Activated naive CD8-positive, alpha-beta T cell treated with anti-CD3 and anti-CD28 coated beads for 36 hours (primary cell): ENCODE measurements around the gene VIPR2. TPM values are rescaled to one million over a fixed set of nuclear protein-coding genes. Genes with fewer than 3 reads are reported as not detected.
"Not testable (repeated sequence)": the region's sequence is repeated elsewhere in the genome, so short reads cannot be mapped to it uniquely, and the experiment has no call there.

Experiments used
- DNase-seq: peaks from one replicate; pipeline ENCODE4 v3.0.0; 2021
- H3K27ac Mint-ChIP-seq: one replicate; pipeline ENCODE4 v1.8.0; 2022; ENCODE audit warnings: mild to moderate bottlenecking, moderate library complexity, mixed read lengths
- H3K27me3 Mint-ChIP-seq: one replicate; pipeline ENCODE4 v1.8.0; 2022; ENCODE audit warnings: mild to moderate bottlenecking, mixed read lengths
- H3K36me3 Mint-ChIP-seq: one replicate; pipeline ENCODE4 v1.8.0; 2021; ENCODE audit warnings: mild to moderate bottlenecking, mixed read lengths
- H3K4me1 Mint-ChIP-seq: one replicate; pipeline ENCODE4 v1.8.0; 2021; ENCODE audit warnings: mixed read lengths
- H3K4me3 Mint-ChIP-seq: one replicate; pipeline ENCODE4 v1.8.0; 2022; ENCODE audit warnings: mild to moderate bottlenecking, moderate library complexity, mixed read lengths
- H3K9me3 Mint-ChIP-seq: one replicate; pipeline ENCODE4 v1.8.0; 2022; ENCODE audit warnings: mixed read lengths
- total RNA-seq, 2 experiments: library from RNA; stranded (reverse); gene quantifications; one replicate each; pipeline ENCODE4 v1.2.3, GENCODE V29; 2021

The VIPR2 gene
- total RNA-seq, 2 experiments from 2014 or later, result not detected

- Mint-ChIP-seq H3K4me3 (no peak overlapping the region), H3K4me1 (no peaks in the 10 kb centered on the region), H3K9me3 (no peaks in the 10 kb centered on the region), H3K36me3 (no peaks in the 10 kb centered on the region), H3K27me3 (peaks cover 24% of the 10 kb centered on the region), H3K27ac (no peak overlapping the region)
- DNase-seq, result no peak
Observed at GRCh38 chr7:159137906-159138305, 6.8 kb downstream of the VIPR2 start.

- no peaks in the 10 kb centered on the region for H3K9me3 Mint-ChIP-seq
- H3K36me3 Mint-ChIP-seq, result no peaks in the 10 kb centered on the region
- no peaks in the 10 kb centered on the region for H3K4me1 Mint-ChIP-seq
- H3K4me3 Mint-ChIP-seq, result no peak overlapping the region
- no peak overlapping the region for H3K27ac Mint-ChIP-seq
- no peak for DNase-seq
- H3K27me3 Mint-ChIP-seq, result peaks cover 20% of the 10 kb centered on the region
Observed at GRCh38 chr7:159136846-159137245, 7.8 kb downstream of the VIPR2 start.

- no peak for DNase-seq
- H3K27ac Mint-ChIP-seq, result no peak overlapping the region
- H3K9me3 Mint-ChIP-seq, result no peaks in the 10 kb centered on the region
- H3K4me3 Mint-ChIP-seq, result no peak overlapping the region
- H3K4me1 Mint-ChIP-seq, result no peaks in the 10 kb centered on the region
- no peaks in the 10 kb centered on the region for H3K36me3 Mint-ChIP-seq
- peaks cover 19% of the 10 kb centered on the region for H3K27me3 Mint-ChIP-seq
Observed at GRCh38 chr7:159136442-159136841, 8.2 kb downstream of the VIPR2 start.

GRCh38 chr7:159136013-159136412 is 8.7 kb downstream of the VIPR2 start:
- H3K4me3 Mint-ChIP-seq, result no peak overlapping the region
- H3K4me1 Mint-ChIP-seq, result no peaks in the 10 kb centered on the region
- H3K27me3 Mint-ChIP-seq, result peaks cover 15% of the 10 kb centered on the region
- DNase-seq, result no peak
- no peaks in the 10 kb centered on the region for H3K36me3 Mint-ChIP-seq
- no peak overlapping the region for H3K27ac Mint-ChIP-seq
- no peaks in the 10 kb centered on the region for H3K9me3 Mint-ChIP-seq

GRCh38 chr7:159132670-159133443 is 11.8 kb downstream of the VIPR2 start:
- not testable (repeated sequence) for H3K36me3 Mint-ChIP-seq, H3K9me3 Mint-ChIP-seq, H3K27me3 Mint-ChIP-seq, H3K27ac Mint-ChIP-seq, H3K4me1 Mint-ChIP-seq, H3K4me3 Mint-ChIP-seq, DNase-seq

- no peaks in the 10 kb centered on the region for H3K36me3 Mint-ChIP-seq
- H3K9me3 Mint-ChIP-seq, result no peaks in the 10 kb centered on the region
- no peak overlapping the region for H3K27ac Mint-ChIP-seq
- H3K4me1 Mint-ChIP-seq, result no peaks in the 10 kb centered on the region
- no peak for DNase-seq
- peaks cover 7% of the 10 kb centered on the region for H3K27me3 Mint-ChIP-seq
- H3K4me3 Mint-ChIP-seq, result no peak overlapping the region
Observed at GRCh38 chr7:159130820-159131219, 13.8 kb downstream of the VIPR2 start.

GRCh38 chr7:159130199-159130775 is 14.4 kb downstream of the VIPR2 start:
- no peak overlapping the region for H3K27ac Mint-ChIP-seq
- H3K36me3 Mint-ChIP-seq, result no peaks in the 10 kb centered on the region
- no peak overlapping the region for H3K4me3 Mint-ChIP-seq
- H3K4me1 Mint-ChIP-seq, result no peaks in the 10 kb centered on the region
- no peaks in the 10 kb centered on the region for H3K9me3 Mint-ChIP-seq
- no peak for DNase-seq
- H3K27me3 Mint-ChIP-seq, result peaks cover 7% of the 10 kb centered on the region

GRCh38 chr7:159128767-159129166 is 15.9 kb downstream of the VIPR2 start:
- Mint-ChIP-seq H3K36me3 (no peaks in the 10 kb centered on the region), H3K4me3 (no peak overlapping the region), H3K27me3 (peaks cover 7% of the 10 kb centered on the region), H3K27ac (no peak overlapping the region), H3K4me1 (no peaks in the 10 kb centered on the region), H3K9me3 (no peaks in the 10 kb centered on the region)
- no peak for DNase-seq

GRCh38 chr7:159127691-159128642 is 16.7 kb downstream of the VIPR2 start:
- no peak overlapping the region for H3K27ac Mint-ChIP-seq

GRCh38 chr7:159126311-159127260 is 18.1 kb downstream of the VIPR2 start:
- Mint-ChIP-seq H3K27ac (no peak overlapping the region), H3K9me3 (no peaks in the 10 kb centered on the region), H3K4me1 (no peaks in the 10 kb centered on the region), H3K36me3 (no peaks in the 10 kb centered on the region), H3K27me3 (peaks cover 7% of the 10 kb centered on the region), H3K4me3 (no peak overlapping the region)
- DNase-seq, result no peak

More at GRCh38 chr7:159127691-159128642, 16.7 kb downstream of the VIPR2 start:
- Mint-ChIP-seq H3K4me3 (no peak overlapping the region), H3K36me3 (no peaks in the 10 kb centered on the region), H3K4me1 (no peaks in the 10 kb centered on the region), H3K27me3 (peaks cover 7% of the 10 kb centered on the region), H3K9me3 (no peaks in the 10 kb centered on the region)
- no peak for DNase-seq

GRCh38 chr7:159125955-159126270 is 18.8 kb downstream of the VIPR2 start:
- Mint-ChIP-seq H3K36me3 (no peaks in the 10 kb centered on the region), H3K27me3 (peaks cover 7% of the 10 kb centered on the region), H3K9me3 (no peaks in the 10 kb centered on the region), H3K4me1 (no peaks in the 10 kb centered on the region), H3K4me3 (no peak overlapping the region), H3K27ac (no peak overlapping the region)
- DNase-seq, result no peak

GRCh38 chr7:159125104-159125954 is 19.3 kb downstream of the VIPR2 start:
- Mint-ChIP-seq H3K4me1 (no peaks in the 10 kb centered on the region), H3K27ac (no peak overlapping the region), H3K4me3 (no peak overlapping the region), H3K9me3 (no peaks in the 10 kb centered on the region), H3K27me3 (peaks cover 7% of the 10 kb centered on the region), H3K36me3 (no peaks in the 10 kb centered on the region)
- no peak for DNase-seq

GRCh38 chr7:159123793-159124192 is 20.9 kb downstream of the VIPR2 start:
- not testable (repeated sequence) for H3K36me3 Mint-ChIP-seq, H3K27ac Mint-ChIP-seq, H3K4me1 Mint-ChIP-seq, H3K4me3 Mint-ChIP-seq, H3K9me3 Mint-ChIP-seq, H3K27me3 Mint-ChIP-seq, DNase-seq

GRCh38 chr7:159123294-159123693 is 21.4 kb downstream of the VIPR2 start:
- not testable (repeated sequence) for H3K36me3 Mint-ChIP-seq, H3K9me3 Mint-ChIP-seq

More at GRCh38 chr7:159123294-159123693, 21.4 kb downstream of the VIPR2 start:
- not testable (repeated sequence) for DNase-seq, H3K4me1 Mint-ChIP-seq, H3K4me3 Mint-ChIP-seq, H3K27me3 Mint-ChIP-seq, H3K27ac Mint-ChIP-seq
